ENCODE data around the gene ZNF695. TPM values are rescaled to one million over a fixed set of nuclear protein-coding genes. Genes with fewer than 3 reads are reported as not detected.
A peak's percentile ranks its signal among the peaks of the same experiment; 100 is the strongest.

Gene ZNF695
- total and polyA plus RNA-seq, 4 donors = not detected

DNA sequence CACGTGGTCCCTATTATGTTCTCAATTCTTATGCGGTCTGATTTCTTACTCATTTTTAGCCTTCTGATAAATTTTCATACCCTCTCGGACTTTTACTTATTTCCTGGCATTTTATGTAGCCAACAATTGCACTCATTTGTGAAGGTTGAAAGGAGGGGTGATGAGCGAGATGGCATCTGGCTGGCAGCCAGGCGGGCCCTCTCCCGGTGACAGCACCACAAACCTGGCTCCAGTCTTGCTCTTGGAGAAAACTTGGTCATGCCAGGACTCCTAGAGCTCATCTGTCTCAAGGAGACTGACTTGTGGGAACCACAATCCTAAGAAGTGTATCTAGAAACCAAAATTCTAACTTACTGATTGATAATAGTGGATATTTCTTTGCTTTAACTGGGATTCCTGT, 61.5 kb downstream of the ZNF695 start:
- H3K4me3 ChIP-seq (ENCODE audit: low read length in 2 of 2) = no peak overlapping the region
- intact Hi-C loops (cut with DNase I) = no loop called here
- 82 to 93% methylated on average over 6 of the region's 6 CpGs for WGBS, 2 donors
- no peaks in the 10 kb centered on the region for H3K4me1 ChIP-seq (ENCODE audit: control insufficient read depth in 1 of 2, insufficient read depth in 2 of 2, low read length in 2 of 2)
- H3K36me3 ChIP-seq (ENCODE audit: control insufficient read depth in 1 of 2, insufficient read depth in 2 of 2, low read length in 1 of 2) = no peaks in the 10 kb centered on the region
- H3K27me3 ChIP-seq (ENCODE audit: control insufficient read depth in 1 of 2, insufficient read depth in 2 of 2, low read length in 1 of 2) = no peaks in the 10 kb centered on the region
- peak overlapping the region; percentile 80 to 84 for H3K27ac ChIP-seq (ENCODE audit: low read depth in 1 of 2, low read length in 2 of 2)
- DNase-seq = no peak
- no peaks in the 10 kb centered on the region for H3K9me3 ChIP-seq (ENCODE audit: control insufficient read depth, low read length)
- no peak for ATAC-seq (ENCODE audit: low FRiP score)

Other genes with a start within 250 kb of the ZNF695 start
- 10 to 100 TPM; 31.5 to 32.4 TPM for gene AHCTF1, start 76.1 kb downstream of the ZNF695 start, total RNA-seq
- 10 to 100 TPM in 1 of 2 donors, 1 to 10 TPM in 1; 7.5 to 13.7 TPM for gene AHCTF1, start 76.1 kb downstream of the ZNF695 start, polyA plus RNA-seq
- gene ZNF670, start 70.8 kb upstream of the ZNF695 start, total RNA-seq = 1 to 10 TPM; 2.9 to 4.1 TPM
- under 1 TPM; 0.88 to 0.90 TPM for gene ZNF670, start 70.8 kb upstream of the ZNF695 start, polyA plus RNA-seq
- 1 to 10 TPM; 6.0 to 8.4 TPM for gene ZNF669, start 96.3 kb upstream of the ZNF695 start, total RNA-seq
- 1 to 10 TPM; 2.4 to 2.5 TPM for gene ZNF669, start 96.3 kb upstream of the ZNF695 start, polyA plus RNA-seq
- gene ZNF124, start 164.0 kb upstream of the ZNF695 start, total RNA-seq = 10 to 100 TPM; 22.9 to 39.7 TPM
- gene ZNF124, start 164.0 kb upstream of the ZNF695 start, polyA plus RNA-seq = 1 to 10 TPM in 1 of 2 donors, under 1 TPM in 1; 0.77 to 5.0 TPM
- not detected for gene VN1R5, start 248.0 kb upstream of the ZNF695 start, total RNA-seq
- not detected for gene VN1R5, start 248.0 kb upstream of the ZNF695 start, polyA plus RNA-seq

Data from aorta (tissue), 5 donors.